ENCODE results near the gene DUS1L. TPM values are rescaled to one million over a fixed set of nuclear protein-coding genes. Genes with fewer than 3 reads are reported as not detected.

The DUS1L gene
- total RNA-seq, 2 donors from 2014 or later = 77.3 to 88.9 TPM

GRCh38 chr17:82089723-82090548, 24.3 kb upstream of the DUS1L start:
- no peaks in the 10 kb centered on the region for H3K4me1 ChIP-seq (ENCODE audit: control insufficient read depth in 1 of 2, low read depth in 2 of 2)
- DNase-seq (ENCODE audit: low spot score) (no peak), ATAC-seq (ENCODE audit: insufficient number of reproducible peaks, low FRiP score, low read depth) (no peak)
- TF ChIP-seq CTCF (IDR thresholded peaks at IDR 0.05) = no peak
- H3K27me3 ChIP-seq (replicated peaks; ENCODE audit: insufficient read depth) = no peaks in the 10 kb centered on the region
- no peak overlapping the region for H3K4me3 ChIP-seq
- no peak overlapping the region for H3K27ac ChIP-seq
- no peaks in the 10 kb centered on the region for H3K9me3 ChIP-seq
- H3K36me3 ChIP-seq = peaks cover 78% of the 10 kb centered on the region

GRCh38 chr17:82088838-82089722, 23.5 kb upstream of the DUS1L start:
- no peaks in the 10 kb centered on the region for H3K4me1 ChIP-seq (ENCODE audit: control insufficient read depth in 1 of 2, low read depth in 2 of 2)
- TF ChIP-seq CTCF (IDR thresholded peaks at IDR 0.05) = no peak
- no peak for ATAC-seq (ENCODE audit: insufficient number of reproducible peaks, low FRiP score, low read depth)
- H3K4me3 ChIP-seq = no peak overlapping the region
- no peak overlapping the region for H3K27ac ChIP-seq
- peaks cover 81% of the 10 kb centered on the region for H3K36me3 ChIP-seq
- DNase-seq (ENCODE audit: low spot score) = no peak
- no peaks in the 10 kb centered on the region for H3K9me3 ChIP-seq
- H3K27me3 ChIP-seq (replicated peaks; ENCODE audit: insufficient read depth) = no peaks in the 10 kb centered on the region

- Histone ChIP-seq H3K27me3 (replicated peaks; ENCODE audit: insufficient read depth) (no peaks in the 10 kb centered on the region), H3K4me3 (no peak overlapping the region), H3K36me3 (peaks cover 84% of the 10 kb centered on the region), H3K4me1 (ENCODE audit: control insufficient read depth in 1 of 2, low read depth in 2 of 2) (no peaks in the 10 kb centered on the region), H3K9me3 (no peaks in the 10 kb centered on the region), H3K27ac (no peak overlapping the region)
- ATAC-seq (ENCODE audit: insufficient number of reproducible peaks, low FRiP score, low read depth) (no peak), DNase-seq (ENCODE audit: low spot score) (no peak)
- TF ChIP-seq CTCF (IDR thresholded peaks at IDR 0.05) = no peak
These were observed 22.6 kb upstream of the DUS1L start for GRCh38 chr17:82087961-82088837.

- Histone ChIP-seq H3K4me1 (ENCODE audit: control insufficient read depth in 1 of 2, low read depth in 2 of 2) (no peaks in the 10 kb centered on the region), H3K4me3 (no peak overlapping the region), H3K9me3 (no peaks in the 10 kb centered on the region), H3K27ac (no peak overlapping the region), H3K27me3 (replicated peaks; ENCODE audit: insufficient read depth) (no peaks in the 10 kb centered on the region), H3K36me3 (peaks cover 85% of the 10 kb centered on the region)
- no peak for TF ChIP-seq CTCF (IDR thresholded peaks at IDR 0.05)
- DNase-seq (ENCODE audit: low spot score) (no peak), ATAC-seq (ENCODE audit: insufficient number of reproducible peaks, low FRiP score, low read depth) (no peak)
These were observed 21.6 kb upstream of the DUS1L start for GRCh38 chr17:82086941-82087906.
